NCI-H1105 (cell line): Measurements from ENCODE around the gene ZNF273.

ENCODE experiments used
- DNase-seq: peaks from one replicate; lab custom pipeline; 2025; lab: John Stamatoyannopoulos, UW

The ZNF273 gene

GRCh38 chr7:64876792-64877713, 26.0 kb upstream of the ZNF273 start:
- peak; percentile 75 for DNase-seq

GRCh38 chr7:64877714-64878610, 25.1 kb upstream of the ZNF273 start:
- DNase-seq: no peak

GRCh38 chr7:64878684-64879083, 24.4 kb upstream of the ZNF273 start:
- DNase-seq: no peak

GRCh38 chr7:64879086-64879730, 23.9 kb upstream of the ZNF273 start:
- DNase-seq: no peak

- no peak for DNase-seq
Measured at GRCh38 chr7:64879800-64880199, 23.3 kb upstream of the ZNF273 start.

GRCh38 chr7:64880322-64881297, 22.5 kb upstream of the ZNF273 start:
- no peak for DNase-seq

- DNase-seq: no peak
Measured at GRCh38 chr7:64881461-64882287, 21.4 kb upstream of the ZNF273 start.

GRCh38 chr7:64882341-64883112, 20.5 kb upstream of the ZNF273 start:
- DNase-seq: no peak

- no peak for DNase-seq
Measured at GRCh38 chr7:64883113-64883905, 19.8 kb upstream of the ZNF273 start.

GRCh38 chr7:64884085-64884912, 18.8 kb upstream of the ZNF273 start:
- no peak for DNase-seq

- DNase-seq: no peak
Measured at GRCh38 chr7:64884913-64885370, 18.1 kb upstream of the ZNF273 start.

- no peak for DNase-seq
Measured at GRCh38 chr7:64885520-64886240, 17.4 kb upstream of the ZNF273 start.

GRCh38 chr7:64886956-64887545, 16.0 kb upstream of the ZNF273 start:
- DNase-seq: no peak

GRCh38 chr7:64887756-64888508, 15.1 kb upstream of the ZNF273 start:
- DNase-seq: no peak

- no peak for DNase-seq
Measured at GRCh38 chr7:64888561-64888900, 14.5 kb upstream of the ZNF273 start.
